HepG2 (cell line): ENCODE results near the gene GNB1. TPM values are rescaled to one million over a fixed set of nuclear protein-coding genes. Genes with fewer than 3 reads are reported as not detected.
A peak's percentile ranks its signal among the peaks of the same experiment; 100 is the strongest.

ENCODE experiments used
- AGO2 ChIP-seq: fragments of 200-400 bp; formaldehyde crosslinking; optimal IDR thresholded peaks from 2 replicates; pipeline ENCODE3; 2017; ENCODE audit warnings: mild to moderate bottlenecking, low read depth, low read length, moderate library complexity
- HNRNPLL ChIP-seq: fragments of 200-400 bp; formaldehyde crosslinking; IDR thresholded peaks from 2 replicates; pipeline ENCODE4 v1.6.1; 2017; ENCODE audit warnings: mild to moderate bottlenecking, low read depth, low read length; ENCODE audit not compliant: poor library complexity, severe bottlenecking
- KLF15 ChIP-seq: sonication (generic); formaldehyde crosslinking; IDR thresholded peaks from 2 replicates; pipeline ENCODE4 v1.8.1; 2023; ENCODE audit warnings: borderline replicate concordance, mild to moderate bottlenecking, inconsistent platforms, missing genetic modification reagents, mixed read lengths
- MED1 ChIP-seq: sonication (generic); formaldehyde crosslinking; IDR thresholded peaks from 2 replicates; pipeline ENCODE4 v1.4.0; 2020; ENCODE audit warnings: missing genetic modification reagents
- MXI1 ChIP-seq: IDR thresholded peaks from 3 replicates; pipeline ENCODE4 v1.6.1; 2012; ENCODE audit warnings: low read depth, low read length, inconsistent platforms, borderline replicate concordance
- MYC ChIP-seq: sonication (generic); formaldehyde crosslinking; IDR thresholded peaks from 2 replicates; pipeline ENCODE4 v1.9.0; 2021; ENCODE audit warnings: missing genetic modification reagents, borderline replicate concordance
- RAD51 ChIP-seq: fragments of 450-650 bp; IDR thresholded peaks from 2 replicates; pipeline ENCODE4 v1.6.1; 2016; ENCODE audit warnings: borderline replicate concordance
- ZNF138 ChIP-seq: sonication (generic); formaldehyde crosslinking; IDR thresholded peaks from 2 replicates; pipeline ENCODE4 v1.5.0; 2020; ENCODE audit warnings: mild to moderate bottlenecking, low read depth, missing genetic modification reagents
- ZNF430 ChIP-seq: sonication (generic); formaldehyde crosslinking; IDR thresholded peaks from 2 replicates; pipeline ENCODE4 v1.9.0; 2021; ENCODE audit warnings: mild to moderate bottlenecking, missing genetic modification reagents
- ZNF766 ChIP-seq: sonication (generic); formaldehyde crosslinking; IDR thresholded peaks from 2 replicates; pipeline ENCODE4 v1.5.0; 2020; ENCODE audit warnings: missing genetic modification reagents, borderline replicate concordance
- ZSCAN20 ChIP-seq: sonication (generic); formaldehyde crosslinking; IDR thresholded peaks from 2 replicates; pipeline ENCODE4 v1.4.0; 2020; ENCODE audit warnings: missing genetic modification reagents, mild to moderate bottlenecking, borderline replicate concordance
- ZSCAN31 ChIP-seq: sonication (generic); formaldehyde crosslinking; IDR thresholded peaks from 2 replicates; pipeline ENCODE4 v1.5.0; 2020; ENCODE audit warnings: low read depth, mild to moderate bottlenecking, missing genetic modification reagents
- polyA plus RNA-seq, 8 experiments: library from polyadenylated mRNA; depleted of rRNA in 3 of 8; stranded (reverse) in 7 of 8; unstranded in 1 of 8; fragments of >200 nt; fragmentation: Illumina TruSeq in 4 of 8; extraction: Trizol in 4 of 8; gene quantifications; 2 replicates each; pipeline versions ENCODE4 v1.2.1 to v1.2.3, GENCODE V29; 2011 to 2016; ENCODE audit warnings: low read depth in 4 of 8, missing spikeins in 1 of 8, mixed read lengths in 1 of 8; ENCODE audit not compliant: insufficient read depth in 1 of 8
- total RNA-seq, 5 experiments: library from RNA; depleted of rRNA; stranded (reverse); fragments of >200 nt; fragmentation: Illumina TruSeq; extraction: Trizol; gene quantifications; 2 replicates each; pipeline ENCODE4 v1.2.3, GENCODE V29; 2016; ENCODE audit warnings: low read depth in 1 of 5
- TF ChIP-seq, protein P1 (sequence below): sonication (generic); formaldehyde crosslinking; IDR thresholded peaks from 2 replicates; pipeline ENCODE4 v1.4.0; 2020; ENCODE audit warnings: mild to moderate bottlenecking, missing genetic modification reagents
- TF ChIP-seq, protein P2 (sequence below): sonication (generic); formaldehyde crosslinking; IDR thresholded peaks from 2 replicates; pipeline ENCODE4 v1.8.0; 2022; ENCODE audit warnings: missing genetic modification reagents, mild to moderate bottlenecking, borderline replicate concordance
- TF ChIP-seq, protein P3 (sequence below): sonication (generic); formaldehyde crosslinking; IDR thresholded peaks from 2 replicates; pipeline ENCODE4 v1.5.0; 2020; ENCODE audit warnings: mild to moderate bottlenecking, missing genetic modification reagents
- TF ChIP-seq, protein P4 (sequence below): sonication (generic); formaldehyde crosslinking; IDR thresholded peaks from 2 replicates; pipeline ENCODE4 v1.8.1; 2023; ENCODE audit warnings: mild to moderate bottlenecking, missing genetic modification reagents
- TF ChIP-seq, protein P5 (sequence below): IDR thresholded peaks from 2 replicates; pipeline ENCODE4 v1.6.1; 2018; ENCODE audit warnings: missing genetic modification reagents, mild to moderate bottlenecking, missing compliant biosample characterization

GNB1 gene
- total and polyA plus RNA-seq, 2 of the 13 experiments (the other 11 are each of a cell fraction or from before 2014, with no cell fraction given): 66.2 to 327 TPM

DNA sequence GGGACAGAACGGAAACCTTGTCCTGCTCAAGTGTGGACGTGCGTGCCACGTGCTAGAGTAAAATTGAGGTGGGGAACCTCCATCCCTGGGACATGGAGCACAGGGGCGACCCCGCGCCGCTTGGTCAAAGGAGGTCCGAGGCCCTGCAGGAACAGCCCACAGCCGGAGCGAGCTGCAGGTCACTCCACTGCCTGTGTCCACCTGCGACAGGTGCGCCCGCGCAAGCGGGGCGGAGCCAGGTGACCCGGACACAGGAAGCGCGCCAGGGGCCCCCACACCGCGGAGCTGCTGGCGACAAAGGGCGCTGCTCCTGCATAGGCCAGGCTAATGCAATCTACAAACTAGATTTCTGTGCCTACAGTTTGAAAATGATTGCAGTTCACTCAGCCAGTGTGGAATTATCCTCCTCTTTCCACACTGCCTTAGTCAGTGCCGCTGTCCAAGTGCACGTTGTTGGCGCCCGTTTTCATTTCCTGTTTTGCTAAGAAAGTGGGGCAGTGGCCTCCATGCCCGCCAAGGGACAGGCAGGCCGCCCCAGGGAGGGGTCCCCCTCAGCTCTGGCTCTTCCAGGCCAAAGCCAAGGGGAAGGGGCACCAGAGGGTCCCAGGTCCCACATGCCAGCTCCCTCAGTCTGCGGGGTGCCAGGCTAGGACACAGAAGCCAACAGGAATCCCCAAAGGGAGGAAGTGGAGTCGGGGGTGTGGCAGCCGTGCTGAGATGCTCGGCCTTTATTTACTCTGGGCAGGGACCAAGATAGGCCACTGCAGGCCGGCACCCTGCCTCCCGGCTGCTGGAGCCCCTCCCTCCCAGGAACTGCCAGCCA, 108.3 kb downstream of the GNB1 start (continued):
- TF ChIP-seq AGO2 (peak; percentile 98), MED1 (CRISPR knock-in tag) (peak; percentile 33), MYC (CRISPR knock-in tag) (peak; percentile 78; the same call in 1 of the 2 replicates), ZNF766 (CRISPR knock-in tag) (0 out of 2 replicates have a peak, but pooled peaks have one; percentile 36), KLF15 (CRISPR knock-in tag) (0 out of 2 replicates have a peak, but pooled peaks have one; percentile 21), MXI1 (0 out of 3 replicates have a peak, but pooled peaks have one; percentile 42), ZNF430 (peak; percentile 42; the same call in 1 of the 2 replicates), ZNF138 (CRISPR knock-in tag) (0 out of 2 replicates have a peak, but pooled peaks have one; percentile 52), RAD51 (no peak), ZSCAN20 (CRISPR knock-in tag) (peak; percentile 48; the same call in 1 of the 2 replicates), ZSCAN31 (peak; percentile 34; the same call in 1 of the 2 replicates), HNRNPLL (peak; percentile 74)
- TF ChIP-seq, protein P1, sequence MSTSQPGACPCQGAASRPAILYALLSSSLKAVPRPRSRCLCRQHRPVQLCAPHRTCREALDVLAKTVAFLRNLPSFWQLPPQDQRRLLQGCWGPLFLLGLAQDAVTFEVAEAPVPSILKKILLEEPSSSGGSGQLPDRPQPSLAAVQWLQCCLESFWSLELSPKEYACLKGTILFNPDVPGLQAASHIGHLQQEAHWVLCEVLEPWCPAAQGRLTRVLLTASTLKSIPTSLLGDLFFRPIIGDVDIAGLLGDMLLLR: no peak
- TF ChIP-seq, protein P2, sequence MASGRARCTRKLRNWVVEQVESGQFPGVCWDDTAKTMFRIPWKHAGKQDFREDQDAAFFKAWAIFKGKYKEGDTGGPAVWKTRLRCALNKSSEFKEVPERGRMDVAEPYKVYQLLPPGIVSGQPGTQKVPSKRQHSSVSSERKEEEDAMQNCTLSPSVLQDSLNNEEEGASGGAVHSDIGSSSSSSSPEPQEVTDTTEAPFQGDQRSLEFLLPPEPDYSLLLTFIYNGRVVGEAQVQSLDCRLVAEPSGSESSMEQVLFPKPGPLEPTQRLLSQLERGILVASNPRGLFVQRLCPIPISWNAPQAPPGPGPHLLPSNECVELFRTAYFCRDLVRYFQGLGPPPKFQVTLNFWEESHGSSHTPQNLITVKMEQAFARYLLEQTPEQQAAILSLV (CRISPR knock-in tag): 0 out of 2 replicates have a peak, but pooled peaks have one; percentile 29
- TF ChIP-seq, protein P3, sequence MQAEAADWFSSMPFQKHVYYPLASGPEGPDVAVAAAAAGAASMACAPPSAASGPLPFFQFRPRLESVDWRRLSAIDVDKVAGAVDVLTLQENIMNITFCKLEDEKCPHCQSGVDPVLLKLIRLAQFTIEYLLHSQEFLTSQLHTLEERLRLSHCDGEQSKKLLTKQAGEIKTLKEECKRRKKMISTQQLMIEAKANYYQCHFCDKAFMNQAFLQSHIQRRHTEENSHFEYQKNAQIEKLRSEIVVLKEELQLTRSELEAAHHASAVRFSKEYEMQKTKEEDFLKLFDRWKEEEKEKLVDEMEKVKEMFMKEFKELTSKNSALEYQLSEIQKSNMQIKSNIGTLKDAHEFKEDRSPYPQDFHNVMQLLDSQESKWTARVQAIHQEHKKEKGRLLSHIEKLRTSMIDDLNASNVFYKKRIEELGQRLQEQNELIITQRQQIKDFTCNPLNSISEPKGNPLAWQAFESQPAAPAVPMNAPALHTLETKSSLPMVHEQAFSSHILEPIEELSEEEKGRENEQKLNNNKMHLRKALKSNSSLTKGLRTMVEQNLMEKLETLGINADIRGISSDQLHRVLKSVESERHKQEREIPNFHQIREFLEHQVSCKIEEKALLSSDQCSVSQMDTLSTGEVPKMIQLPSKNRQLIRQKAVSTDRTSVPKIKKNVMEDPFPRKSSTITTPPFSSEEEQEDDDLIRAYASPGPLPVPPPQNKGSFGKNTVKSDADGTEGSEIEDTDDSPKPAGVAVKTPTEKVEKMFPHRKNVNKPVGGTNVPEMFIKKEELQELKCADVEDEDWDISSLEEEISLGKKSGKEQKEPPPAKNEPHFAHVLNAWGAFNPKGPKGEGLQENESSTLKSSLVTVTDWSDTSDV (CRISPR knock-in tag): 0 out of 2 replicates have a peak, but pooled peaks have one; percentile 37
- TF ChIP-seq, protein P4, sequence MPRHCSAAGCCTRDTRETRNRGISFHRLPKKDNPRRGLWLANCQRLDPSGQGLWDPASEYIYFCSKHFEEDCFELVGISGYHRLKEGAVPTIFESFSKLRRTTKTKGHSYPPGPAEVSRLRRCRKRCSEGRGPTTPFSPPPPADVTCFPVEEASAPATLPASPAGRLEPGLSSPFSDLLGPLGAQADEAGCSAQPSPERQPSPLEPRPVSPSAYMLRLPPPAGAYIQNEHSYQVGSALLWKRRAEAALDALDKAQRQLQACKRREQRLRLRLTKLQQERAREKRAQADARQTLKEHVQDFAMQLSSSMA (CRISPR knock-in tag): peak; percentile 74; the same call in 1 of the 2 replicates
- TF ChIP-seq, protein P5, sequence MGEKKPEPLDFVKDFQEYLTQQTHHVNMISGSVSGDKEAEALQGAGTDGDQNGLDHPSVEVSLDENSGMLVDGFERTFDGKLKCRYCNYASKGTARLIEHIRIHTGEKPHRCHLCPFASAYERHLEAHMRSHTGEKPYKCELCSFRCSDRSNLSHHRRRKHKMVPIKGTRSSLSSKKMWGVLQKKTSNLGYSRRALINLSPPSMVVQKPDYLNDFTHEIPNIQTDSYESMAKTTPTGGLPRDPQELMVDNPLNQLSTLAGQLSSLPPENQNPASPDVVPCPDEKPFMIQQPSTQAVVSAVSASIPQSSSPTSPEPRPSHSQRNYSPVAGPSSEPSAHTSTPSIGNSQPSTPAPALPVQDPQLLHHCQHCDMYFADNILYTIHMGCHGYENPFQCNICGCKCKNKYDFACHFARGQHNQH (CRISPR knock-in tag): peak; percentile 29; the same call in 1 of the 2 replicates
